Neural cell (in vitro differentiated cells): ENCODE measurements around the gene SORD.

ENCODE experiments used
- EP300 ChIP-seq: fragments of 450-650 bp; conservative IDR thresholded peaks from 2 replicates; pipeline ENCODE4 v1.6.1; 2014; ENCODE audit warnings: antibody characterized with exemption, mild to moderate bottlenecking, moderate library complexity; ENCODE audit not compliant: poor library complexity, severe bottlenecking
- EZH2 ChIP-seq: fragments of 200-600, 300-800 bp; shearing (Covaris generic), sonication (generic); IDR thresholded peaks from 2 replicates; pipeline ENCODE4 v1.6.1; 2014; ENCODE audit warnings: antibody characterized with exemption, low read length, borderline replicate concordance, mild to moderate bottlenecking; ENCODE audit not compliant: insufficient read depth, poor library complexity, severe bottlenecking
- POLR2AphosphoS5 ChIP-seq: IDR thresholded peaks from 2 replicates; pipeline ENCODE4 v1.6.1; 2012
- RAD21 ChIP-seq: fragments of 450-650 bp; conservative IDR thresholded peaks from 2 replicates; pipeline ENCODE4 v1.6.1; 2014; ENCODE audit warnings: antibody characterized with exemption, mild to moderate bottlenecking, moderate library complexity
- TF ChIP-seq, protein P1 (sequence below): fragments of 450-650 bp; IDR thresholded peaks from 2 replicates; pipeline ENCODE4 v1.5.1; 2014; ENCODE audit warnings: antibody characterized with exemption, mild to moderate bottlenecking, moderate library complexity; ENCODE audit not compliant: poor library complexity, severe bottlenecking

DNA sequence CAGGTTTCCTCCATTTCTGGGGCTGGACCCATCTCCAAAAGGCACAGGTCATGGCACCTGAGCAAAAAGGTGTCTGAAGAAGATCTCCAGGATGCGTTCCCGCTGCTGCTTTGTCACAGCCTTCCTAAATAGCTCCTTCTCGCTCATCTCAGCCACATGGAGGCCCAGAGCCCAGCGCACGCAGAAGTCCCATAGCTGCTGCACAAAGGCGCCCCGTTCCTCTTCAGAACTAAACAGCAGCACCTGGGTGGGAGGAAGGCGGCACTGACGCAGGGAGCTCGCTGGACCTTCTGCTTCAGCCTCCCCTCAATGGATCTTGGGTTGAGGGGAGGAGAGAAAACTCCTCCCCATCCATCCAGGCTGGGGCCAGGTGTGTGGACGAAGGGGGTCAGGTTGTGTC lies 82.6 kb downstream of the SORD start:
- no peak for TF ChIP-seq EZH2
- TF ChIP-seq, protein P1, sequence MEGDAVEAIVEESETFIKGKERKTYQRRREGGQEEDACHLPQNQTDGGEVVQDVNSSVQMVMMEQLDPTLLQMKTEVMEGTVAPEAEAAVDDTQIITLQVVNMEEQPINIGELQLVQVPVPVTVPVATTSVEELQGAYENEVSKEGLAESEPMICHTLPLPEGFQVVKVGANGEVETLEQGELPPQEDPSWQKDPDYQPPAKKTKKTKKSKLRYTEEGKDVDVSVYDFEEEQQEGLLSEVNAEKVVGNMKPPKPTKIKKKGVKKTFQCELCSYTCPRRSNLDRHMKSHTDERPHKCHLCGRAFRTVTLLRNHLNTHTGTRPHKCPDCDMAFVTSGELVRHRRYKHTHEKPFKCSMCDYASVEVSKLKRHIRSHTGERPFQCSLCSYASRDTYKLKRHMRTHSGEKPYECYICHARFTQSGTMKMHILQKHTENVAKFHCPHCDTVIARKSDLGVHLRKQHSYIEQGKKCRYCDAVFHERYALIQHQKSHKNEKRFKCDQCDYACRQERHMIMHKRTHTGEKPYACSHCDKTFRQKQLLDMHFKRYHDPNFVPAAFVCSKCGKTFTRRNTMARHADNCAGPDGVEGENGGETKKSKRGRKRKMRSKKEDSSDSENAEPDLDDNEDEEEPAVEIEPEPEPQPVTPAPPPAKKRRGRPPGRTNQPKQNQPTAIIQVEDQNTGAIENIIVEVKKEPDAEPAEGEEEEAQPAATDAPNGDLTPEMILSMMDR = no peak
- TF ChIP-seq POLR2AphosphoS5 = no peak
- no peak for TF ChIP-seq EP300
- TF ChIP-seq RAD21 = no peak
